ENCODE data around the gene DOCK8.
"Not testable (repeated sequence)": the region's sequence is repeated elsewhere in the genome, so short reads cannot be mapped to it uniquely, and the experiment has no call there.

The DOCK8 gene

GRCh38 chr9:214648-215493, at the start of gene DOCK8:
Gene DOCK8 (plus strand): TSS chr9:214865. CDS start chr9:214977, 112 bp downstream.
- DNase-seq = peak; percentile 62

- not testable (repeated sequence) for DNase-seq
Observed at GRCh38 chr9:169757-170156, 44.9 kb upstream of the DOCK8 start.

GRCh38 chr9:178140-178825, 36.4 kb upstream of the DOCK8 start:
- DNase-seq = not testable (repeated sequence)

- DNase-seq = not testable (repeated sequence)
Observed at GRCh38 chr9:178970-179383, 35.7 kb upstream of the DOCK8 start, which contains the start of gene ZNG1A. Gene ZNG1A (minus strand): TSS chr9:179056. CDS start chr9:178969, 87 bp downstream.

- DNase-seq = not testable (repeated sequence)
Observed at GRCh38 chr9:199601-200000, 15.1 kb upstream of the DOCK8 start.

GRCh38 chr9:206481-206880, 8.2 kb upstream of the DOCK8 start:
- DNase-seq = no peak

- no peak for DNase-seq
Observed at GRCh38 chr9:209143-209758, 5.4 kb upstream of the DOCK8 start.

- no peak for DNase-seq
Observed at GRCh38 chr9:211036-211435, 3.6 kb upstream of the DOCK8 start.

GRCh38 chr9:211557-211956, 3.1 kb upstream of the DOCK8 start:
- DNase-seq = no peak

- no peak for DNase-seq
Observed at GRCh38 chr9:212297-212696, 2.4 kb upstream of the DOCK8 start.

GRCh38 chr9:213901-214300, 764 bp upstream of the DOCK8 start:
- DNase-seq = not testable (repeated sequence)

- no peak for DNase-seq
Observed at GRCh38 chr9:214351-214647, 366 bp upstream of the DOCK8 start.

- DNase-seq = no peak
Observed at GRCh38 chr9:215631-216155, 1.0 kb downstream of the DOCK8 start.

GRCh38 chr9:216866-217265, 2.2 kb downstream of the DOCK8 start:
- no peak for DNase-seq

- no peak for DNase-seq
Observed at GRCh38 chr9:217950-218349, 3.3 kb downstream of the DOCK8 start.

- DNase-seq = not testable (repeated sequence)
Observed at GRCh38 chr9:219036-219435, 4.4 kb downstream of the DOCK8 start.

- no peak for DNase-seq
Observed at GRCh38 chr9:219670-220365, 5.2 kb downstream of the DOCK8 start.

GRCh38 chr9:221989-222776, 7.5 kb downstream of the DOCK8 start:
- no peak for DNase-seq

GRCh38 chr9:223152-223551, 8.5 kb downstream of the DOCK8 start:
- no peak for DNase-seq

GRCh38 chr9:224026-224425, 9.4 kb downstream of the DOCK8 start:
- DNase-seq = no peak

GRCh38 chr9:224582-225520, 10.2 kb downstream of the DOCK8 start:
- DNase-seq = no peak
